Panc1 (cell line): ENCODE results near the gene SPOCK1. TPM values are rescaled to one million over a fixed set of nuclear protein-coding genes. Genes with fewer than 3 reads are reported as not detected.

Experiments used
- ATAC-seq: fragments of 200-7000 bp; cut with Tn5 transposase; 2 replicates; pipeline ENCODE4 v1.9.1; 2020; ENCODE audit warnings: mild to moderate bottlenecking, moderate library complexity
- BruUV-seq: library from RNA; stranded (reverse); fragments of 400-500 nt; replicated peaks from 2 replicates; lab custom pipeline; 2021; lab: Mats Ljungman, UMichigan
- CTCF ChIA-PET: fragments of 300-600 bp; sonication (Branson Sonifier 250); formaldehyde crosslinking; loops from one replicate; lab custom pipeline; 2022; ENCODE audit warnings: antibody characterized with exemption; lab: Charles Lee
- POLR2A ChIA-PET: fragments of 300-600 bp; sonication (Branson Sonifier 250); formaldehyde crosslinking; loops from one replicate; lab custom pipeline; 2022; ENCODE audit warnings: antibody characterized with exemption; lab: Charles Lee
- DNase-seq: peaks from one replicate; pipeline ENCODE4 v3.0.0-alpha.2; 2010; ENCODE audit warnings: low read depth, low spot score
- H3K27ac ChIP-seq: 2 replicates; pipeline ENCODE4 v1.5.1; 2011; ENCODE audit warnings: mild to moderate bottlenecking, low read length, inconsistent platforms
- H3K27me3 ChIP-seq: fragments of 200-500 bp; sonication (Bioruptor generic); 2 replicates; pipeline ENCODE4 v1.6.0; 2014; ENCODE audit warnings: low read length, inconsistent platforms; ENCODE audit not compliant: control insufficient read depth, insufficient read depth
- H3K36me3 ChIP-seq: fragments of 200-500 bp; sonication (Bioruptor generic); 2 replicates; pipeline ENCODE4 v1.5.1; 2014; ENCODE audit warnings: inconsistent platforms, mild to moderate bottlenecking, low read length, moderate library complexity; ENCODE audit not compliant: control insufficient read depth, insufficient read depth
- H3K4me1 ChIP-seq: 2 replicates; pipeline ENCODE4 v1.5.1; 2011; ENCODE audit warnings: inconsistent platforms, mild to moderate bottlenecking, low read length, moderate library complexity; ENCODE audit not compliant: control insufficient read depth, insufficient read depth
- H3K4me3 ChIP-seq, 2 experiments: 2 replicates each; pipeline ENCODE4 v1.5.1; 2011 to 2012; ENCODE audit warnings: low read depth in 2 of 2, low read length in 2 of 2, mild to moderate bottlenecking in 2 of 2, inconsistent platforms in 1 of 2, moderate library complexity in 1 of 2
- H3K9me3 ChIP-seq: fragments of 200-500 bp; sonication (Bioruptor generic); 2 replicates; pipeline ENCODE4 v1.5.1; 2014; ENCODE audit warnings: low read depth, mild to moderate bottlenecking, inconsistent platforms, low read length, moderate library complexity; ENCODE audit not compliant: control insufficient read depth, insufficient read depth
- CTCF ChIP-seq: fragments of 450-650 bp; IDR thresholded peaks from 2 replicates; pipeline ENCODE4 v1.5.1; 2017; ENCODE audit warnings: mild to moderate bottlenecking
- POLR2AphosphoS5 ChIP-seq: IDR thresholded peaks from 2 replicates; pipeline ENCODE4 v1.6.1; 2012; ENCODE audit warnings: mild to moderate bottlenecking, low read depth, low read length, moderate library complexity
- SIN3A ChIP-seq: IDR thresholded peaks from 2 replicates; pipeline ENCODE4 v1.6.1; 2012; ENCODE audit warnings: low read depth, mild to moderate bottlenecking, low read length, moderate library complexity, borderline replicate concordance; ENCODE audit not compliant: insufficient read depth
- TCF7L2 ChIP-seq: IDR thresholded peaks from 2 replicates; pipeline ENCODE4 v1.6.1; 2011; ENCODE audit warnings: mild to moderate bottlenecking, low read depth, low read length, inconsistent platforms
- in situ Hi-C: cut with HindIII; loops from 2 replicates; pipeline ENCODE4 v1.10.0; 2016; ENCODE audit warnings: low sequenced_read_pairs, low pct_unique_long_range_greater_than_20kb
- intact Hi-C: fragments of 100-400 bp; cut with micrococcal nuclease; formaldehyde crosslinking; loops from one replicate; pipeline ENCODE4 v1.10.0; 2022; ENCODE audit not compliant: unreplicated experiment
- total RNA-seq: library from RNA; stranded (reverse); gene quantifications from one replicate; pipeline ENCODE4 v1.2.1, GENCODE V29; 2021; ENCODE audit not compliant: unreplicated experiment

Gene SPOCK1
- total RNA-seq, 1 experiment from 2014 or later: 15.6 TPM

- in situ Hi-C loops: no loop called here
- no peaks in the 10 kb centered on the region for H3K36me3 ChIP-seq
- H3K4me3 ChIP-seq: no peak overlapping the region
- TF ChIP-seq CTCF: no peak
- no peaks in the 10 kb centered on the region for H3K4me1 ChIP-seq
- DNase-seq (no peak), ATAC-seq (no peak)
- H3K27ac ChIP-seq: no peak overlapping the region
- no TSS peak for BruUV-seq
- CTCF ChIA-PET: no interaction called here
- POLR2A ChIA-PET: no interaction called here
- intact Hi-C loops: no loop called here
- no peaks in the 10 kb centered on the region for H3K9me3 ChIP-seq
- 0 out of 2 replicates have a peak, but pooled peaks cover 2% of the 10 kb centered on the region for H3K27me3 ChIP-seq
Observed at GRCh38 chr5:137176609-137177008, 322.5 kb downstream of the SPOCK1 start.

- POLR2A ChIA-PET: no interaction called here
- CTCF ChIA-PET: no interaction called here
- ATAC-seq (no peak), DNase-seq (no peak)
- intact Hi-C loops (no loop called here), in situ Hi-C loops (no loop called here)
- no peaks in the 10 kb centered on the region for H3K4me1 ChIP-seq
- 0 out of 2 replicates have a peak, but pooled peaks cover 2% of the 10 kb centered on the region for H3K27me3 ChIP-seq
- no peak overlapping the region for H3K4me3 ChIP-seq
- no TSS peak for BruUV-seq
- no peaks in the 10 kb centered on the region for H3K36me3 ChIP-seq
- TF ChIP-seq SIN3A: no peak
- TF ChIP-seq POLR2AphosphoS5: no peak
- no peak for TF ChIP-seq CTCF
- no peak overlapping the region for H3K27ac ChIP-seq
- no peaks in the 10 kb centered on the region for H3K9me3 ChIP-seq
Observed at GRCh38 chr5:137176126-137176525, 323.0 kb downstream of the SPOCK1 start.

GRCh38 chr5:137174196-137174595 is 324.9 kb downstream of the SPOCK1 start:
- Histone ChIP-seq H3K27ac (no peak overlapping the region), H3K36me3 (no peaks in the 10 kb centered on the region), H3K4me1 (no peaks in the 10 kb centered on the region), H3K27me3 (0 out of 2 replicates have a peak, but pooled peaks cover 2% of the 10 kb centered on the region), H3K4me3 (no peak overlapping the region), H3K9me3 (no peaks in the 10 kb centered on the region)
- in situ Hi-C loops (no loop called here), intact Hi-C loops (no loop called here)
- BruUV-seq: no TSS peak
- ChIA-PET POLR2A (no interaction called here), CTCF (no interaction called here)
- no peak for TF ChIP-seq TCF7L2
- no peak for TF ChIP-seq CTCF
- no peak for DNase-seq
- ATAC-seq: no peak
